BE2C (cell line): ENCODE measurements around the gene SIRPA.

Experiments
- DNase-seq: peaks from one replicate; pipeline ENCODE4 v3.0.0-alpha.2; 2020
- H3K27me3 ChIP-seq: fragments of 250-450 bp; sonication (Bioruptor Pico); 2 replicates; pipeline ENCODE4 v1.5.1; 2020; ENCODE audit warnings: mild to moderate bottlenecking
- H3K36me3 ChIP-seq: fragments of 250-450 bp; sonication (Bioruptor Pico); 2 replicates; pipeline ENCODE4 v1.5.1; 2020; ENCODE audit warnings: mild to moderate bottlenecking
- H3K4me1 ChIP-seq: fragments of 250-450 bp; sonication (Bioruptor Pico); 2 replicates; pipeline ENCODE4 v1.5.1; 2020
- H3K4me3 ChIP-seq: 2 replicates; pipeline ENCODE4 v1.5.1; 2011; ENCODE audit warnings: low read depth, low read length
- H3K9me3 ChIP-seq: fragments of 250-450 bp; sonication (Bioruptor Pico); 2 replicates; pipeline ENCODE4 v1.5.1; 2020
- TF ChIP-seq, protein P1 (sequence below): IDR thresholded peaks from 2 replicates; pipeline ENCODE4 v1.5.1; 2012; ENCODE audit warnings: mild to moderate bottlenecking, low read depth, low read length

SIRPA gene

DNA sequence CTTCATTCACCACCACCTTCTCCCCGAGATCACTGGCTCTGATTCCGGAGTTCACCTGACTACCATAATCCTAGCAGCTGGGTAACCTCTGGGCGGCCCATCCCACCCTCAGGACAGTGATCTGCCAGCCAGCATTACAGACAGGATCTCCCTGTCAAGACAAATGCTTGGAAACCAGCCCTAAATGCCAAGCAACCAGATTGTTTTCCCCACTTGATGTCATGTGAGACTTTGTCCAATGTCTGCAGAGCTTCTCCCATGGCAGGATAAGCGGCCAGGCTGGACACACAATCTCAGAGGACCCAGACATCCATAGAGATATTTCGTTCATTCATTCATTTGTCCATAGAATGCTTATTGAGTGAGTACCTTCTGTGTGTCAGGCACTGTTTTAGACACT is 66.2 kb downstream of the SIRPA start:
- Histone ChIP-seq H3K4me3 (no peak overlapping the region), H3K36me3 (no peaks in the 10 kb centered on the region), H3K27me3 (no peaks in the 10 kb centered on the region), H3K4me1 (no peaks in the 10 kb centered on the region), H3K9me3 (no peaks in the 10 kb centered on the region)
- TF ChIP-seq, protein P1, sequence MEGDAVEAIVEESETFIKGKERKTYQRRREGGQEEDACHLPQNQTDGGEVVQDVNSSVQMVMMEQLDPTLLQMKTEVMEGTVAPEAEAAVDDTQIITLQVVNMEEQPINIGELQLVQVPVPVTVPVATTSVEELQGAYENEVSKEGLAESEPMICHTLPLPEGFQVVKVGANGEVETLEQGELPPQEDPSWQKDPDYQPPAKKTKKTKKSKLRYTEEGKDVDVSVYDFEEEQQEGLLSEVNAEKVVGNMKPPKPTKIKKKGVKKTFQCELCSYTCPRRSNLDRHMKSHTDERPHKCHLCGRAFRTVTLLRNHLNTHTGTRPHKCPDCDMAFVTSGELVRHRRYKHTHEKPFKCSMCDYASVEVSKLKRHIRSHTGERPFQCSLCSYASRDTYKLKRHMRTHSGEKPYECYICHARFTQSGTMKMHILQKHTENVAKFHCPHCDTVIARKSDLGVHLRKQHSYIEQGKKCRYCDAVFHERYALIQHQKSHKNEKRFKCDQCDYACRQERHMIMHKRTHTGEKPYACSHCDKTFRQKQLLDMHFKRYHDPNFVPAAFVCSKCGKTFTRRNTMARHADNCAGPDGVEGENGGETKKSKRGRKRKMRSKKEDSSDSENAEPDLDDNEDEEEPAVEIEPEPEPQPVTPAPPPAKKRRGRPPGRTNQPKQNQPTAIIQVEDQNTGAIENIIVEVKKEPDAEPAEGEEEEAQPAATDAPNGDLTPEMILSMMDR: no peak
- no peak for DNase-seq

DNA sequence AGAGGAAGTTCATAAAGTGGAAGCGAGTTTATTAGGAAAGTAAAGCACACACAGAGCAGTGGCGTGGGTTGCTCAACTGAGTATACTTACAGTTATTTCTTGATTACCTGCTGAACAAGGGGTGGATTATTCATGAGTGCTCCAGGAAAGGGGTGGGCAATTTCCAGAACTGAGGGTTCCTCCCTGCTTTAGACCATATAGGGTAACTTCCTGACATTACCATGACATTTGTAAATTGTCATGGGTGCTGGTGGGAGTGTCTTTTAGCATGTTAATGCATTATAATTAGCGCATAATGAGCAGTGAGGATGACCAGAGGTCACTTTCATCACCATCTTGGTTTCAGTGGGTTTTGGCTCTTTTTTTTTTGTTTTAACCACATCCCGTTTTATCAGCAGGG is 68.9 kb downstream of the SIRPA start:
- TF ChIP-seq, protein P1: no peak
- H3K4me1 ChIP-seq: no peaks in the 10 kb centered on the region
- H3K4me3 ChIP-seq: no peak overlapping the region
- no peak for DNase-seq
- no peaks in the 10 kb centered on the region for H3K36me3 ChIP-seq
- H3K27me3 ChIP-seq: no peaks in the 10 kb centered on the region
- H3K9me3 ChIP-seq: no peaks in the 10 kb centered on the region

DNA sequence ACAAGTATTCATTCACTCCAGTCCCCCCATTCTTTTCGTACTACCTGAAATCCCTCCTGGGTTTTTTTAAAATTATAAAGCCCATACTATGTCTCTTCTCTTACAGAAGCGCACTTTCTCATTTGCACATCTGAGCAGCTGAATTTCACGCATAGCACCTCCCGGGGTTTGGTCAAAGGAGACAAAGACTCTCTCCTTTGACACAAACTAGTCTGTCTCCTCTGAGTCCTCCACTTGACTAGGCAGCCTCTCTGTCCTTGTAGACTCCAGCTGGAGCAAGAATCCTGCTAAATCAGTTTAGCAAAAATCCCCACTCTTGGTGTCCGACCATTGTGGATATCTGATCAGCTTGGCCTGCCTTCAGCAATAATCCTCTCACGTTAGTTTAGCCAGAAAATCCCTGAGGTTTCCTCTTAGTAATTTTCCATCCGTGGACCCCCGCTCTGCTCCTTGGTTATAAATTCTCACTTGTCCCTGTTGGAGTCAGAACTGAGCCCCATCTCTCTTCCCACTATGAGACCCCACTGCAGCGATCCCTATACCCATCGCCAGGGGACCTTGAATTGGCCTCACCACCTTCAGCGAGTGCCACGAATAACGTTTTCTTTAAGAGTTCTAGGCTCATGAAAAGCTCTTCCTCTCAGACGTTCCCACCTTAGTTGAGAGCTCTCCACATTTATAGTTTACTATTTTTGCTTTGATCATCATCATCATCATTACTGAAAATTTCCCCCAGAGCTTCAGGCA is 69.6 kb downstream of the SIRPA start:
- TF ChIP-seq, protein P1: no peak
- Histone ChIP-seq H3K36me3 (no peaks in the 10 kb centered on the region), H3K4me1 (no peaks in the 10 kb centered on the region), H3K4me3 (no peak overlapping the region), H3K27me3 (no peaks in the 10 kb centered on the region), H3K9me3 (no peaks in the 10 kb centered on the region)
- DNase-seq: no peak

DNA sequence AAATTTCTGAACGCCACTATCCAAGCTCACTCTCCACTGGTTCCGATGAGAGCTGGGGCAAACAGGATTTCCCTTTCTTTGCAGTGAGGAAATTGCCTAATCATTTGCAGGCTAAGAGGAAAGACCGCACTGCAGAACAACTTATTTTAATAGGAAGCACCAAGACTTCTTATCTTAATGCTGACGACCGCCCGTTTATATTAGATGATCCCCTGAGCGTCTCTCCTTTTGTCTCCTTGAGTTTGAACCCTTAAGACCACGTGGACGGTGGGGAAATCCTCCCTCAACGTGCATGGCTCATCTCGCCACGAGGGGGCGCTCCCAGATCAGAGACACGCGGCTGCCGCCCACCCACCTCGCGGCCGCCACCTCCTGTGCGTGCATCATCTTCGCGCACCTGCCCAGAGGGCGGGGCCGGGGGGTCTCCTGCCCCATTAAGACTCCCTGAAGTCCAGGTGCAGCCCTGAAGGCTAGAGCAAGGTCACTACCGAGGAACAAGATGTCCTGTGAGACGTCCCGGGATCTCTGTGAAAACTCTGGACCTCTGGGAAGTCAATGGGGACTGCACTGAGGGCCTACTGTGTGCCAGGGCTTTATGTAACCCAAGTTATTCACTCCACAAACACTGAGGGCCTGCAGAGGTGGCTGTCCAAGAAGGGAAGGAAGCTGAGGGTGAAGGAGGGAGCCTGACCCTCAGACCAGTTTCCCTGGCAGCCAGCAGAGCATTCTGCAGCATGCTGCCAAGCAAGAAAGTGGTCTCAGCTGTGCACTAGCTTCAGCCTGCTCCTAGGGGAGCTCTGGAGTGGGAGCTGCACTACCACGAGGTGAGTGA is 70.5 kb downstream of the SIRPA start:
- H3K27me3 ChIP-seq: no peaks in the 10 kb centered on the region
- H3K4me3 ChIP-seq: no peak overlapping the region
- H3K4me1 ChIP-seq: no peaks in the 10 kb centered on the region
- no peaks in the 10 kb centered on the region for H3K36me3 ChIP-seq
- peak; percentile 66 for DNase-seq
- TF ChIP-seq, protein P1: peak; percentile 68
- H3K9me3 ChIP-seq: no peaks in the 10 kb centered on the region

DNA sequence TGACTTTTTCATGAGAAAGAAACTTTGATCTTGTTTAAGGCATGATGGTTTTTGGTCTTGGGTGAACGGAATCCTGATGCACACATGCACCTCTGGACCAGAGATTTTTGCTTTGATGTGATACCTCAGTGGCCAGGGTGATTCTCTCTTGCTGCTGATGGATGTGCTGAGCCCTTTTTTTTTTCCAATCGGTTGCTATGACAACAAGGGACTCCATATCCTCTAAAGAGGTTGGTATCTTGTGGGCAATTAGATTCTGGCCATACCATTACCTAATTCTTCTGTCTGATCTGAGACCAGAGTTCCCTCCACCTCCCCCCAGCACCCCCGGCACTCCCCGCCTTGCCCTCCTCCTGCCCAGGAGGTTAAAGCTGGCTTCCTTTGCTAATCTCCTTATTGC is 73.8 kb downstream of the SIRPA start:
- no peak for DNase-seq
- no peak overlapping the region for H3K4me3 ChIP-seq
- H3K36me3 ChIP-seq: no peaks in the 10 kb centered on the region
- H3K4me1 ChIP-seq: no peaks in the 10 kb centered on the region
- H3K27me3 ChIP-seq: no peaks in the 10 kb centered on the region
- TF ChIP-seq, protein P1: no peak
- no peaks in the 10 kb centered on the region for H3K9me3 ChIP-seq
